Endometrium (tissue), 2 donors: ENCODE results near the gene BTD.

ENCODE experiments used
- FAIRE-seq: peaks from 2 replicates; lab custom pipeline; 2012; peaks lifted over from hg19 to GRCh38; lab: Jason Lieb, UNC
- donor health status: control.
- donor health status: control.

The BTD gene

GRCh38 chr3:15637131-15637951 lies 35.8 kb downstream of the BTD start:
- no peak for FAIRE-seq

- FAIRE-seq = no peak
Measured at GRCh38 chr3:15638193-15638890, 36.8 kb downstream of the BTD start.

- no peak for FAIRE-seq
Measured at GRCh38 chr3:15638891-15639262, 37.3 kb downstream of the BTD start.

GRCh38 chr3:15645246-15645645 lies 43.7 kb downstream of the BTD start:
- FAIRE-seq = no peak

GRCh38 chr3:15645740-15646501 lies 44.4 kb downstream of the BTD start:
- no peak for FAIRE-seq

- no peak for FAIRE-seq
Measured at GRCh38 chr3:15646851-15647511, 45.4 kb downstream of the BTD start.

- no peak for FAIRE-seq
Measured at GRCh38 chr3:15647611-15648167, 46.1 kb downstream of the BTD start.

- no peak for FAIRE-seq
Measured at GRCh38 chr3:15649341-15649740, 47.8 kb downstream of the BTD start.

GRCh38 chr3:15649858-15650257 lies 48.3 kb downstream of the BTD start:
- FAIRE-seq = no peak

GRCh38 chr3:15651396-15651795 lies 49.9 kb downstream of the BTD start:
- FAIRE-seq = no peak

- no peak for FAIRE-seq
Measured at GRCh38 chr3:15653321-15653720, 51.8 kb downstream of the BTD start.

GRCh38 chr3:15654127-15654526 lies 52.6 kb downstream of the BTD start:
- no peak for FAIRE-seq

GRCh38 chr3:15654891-15655290 lies 53.3 kb downstream of the BTD start:
- no peak for FAIRE-seq

GRCh38 chr3:15656342-15656741 lies 54.8 kb downstream of the BTD start:
- FAIRE-seq = no peak

- no peak for FAIRE-seq
Measured at GRCh38 chr3:15657016-15657415, 55.5 kb downstream of the BTD start.

- FAIRE-seq = no peak
Measured at GRCh38 chr3:15659254-15659975, 57.9 kb downstream of the BTD start.

- no peak for FAIRE-seq
Measured at GRCh38 chr3:15660055-15660935, 58.8 kb downstream of the BTD start.

- no peak for FAIRE-seq
Measured at GRCh38 chr3:15664144-15664543, 62.6 kb downstream of the BTD start.

GRCh38 chr3:15665510-15666150 lies 64.1 kb downstream of the BTD start:
- no peak for FAIRE-seq

GRCh38 chr3:15666277-15666676 lies 64.7 kb downstream of the BTD start:
- no peak for FAIRE-seq
